Heart right ventricle (tissue), 16 donors: ENCODE measurements around the gene FPR1. TPM values are rescaled to one million over a fixed set of nuclear protein-coding genes. Genes with fewer than 3 reads are reported as not detected.

Experiments used
- ATAC-seq, 8 donors: fragments of 200-7000 bp; cut with Tn5 transposase; one replicate each; pipeline ENCODE4 v1.9.1; 2020; ENCODE audit warnings: mild to moderate bottlenecking in 8 of 8, moderate library complexity in 8 of 8, moderate number of reproducible peaks in 1 of 8
- DNase-seq, 2 donors: peaks; one replicate each; pipeline ENCODE4 v3.0.0-alpha.2; 2020
- H3K27ac ChIP-seq, 10 donors: fragments of 200-600 bp; sonication (generic) in 2 of 10; one replicate each; pipeline versions ENCODE4 v1.5.0 to v1.8.0; 2020 to 2022; ENCODE audit warnings: mild to moderate bottlenecking in 3 of 10
- H3K27me3 ChIP-seq, 7 donors: fragments of 200-600 bp; one replicate each; pipeline ENCODE4 v1.8.0; 2021 to 2022; ENCODE audit warnings: mild to moderate bottlenecking in 2 of 7
- H3K36me3 ChIP-seq, 9 donors: fragments of 200-600 bp; sonication (generic) in 1 of 9; one replicate each; pipeline versions ENCODE4 v1.5.0 to v1.8.0; 2020 to 2022; ENCODE audit warnings: mild to moderate bottlenecking in 2 of 9
- H3K4me1 ChIP-seq, 9 donors: fragments of 200-600 bp; sonication (generic) in 1 of 9; one replicate each; pipeline versions ENCODE4 v1.5.0 to v1.8.0; 2020 to 2022; ENCODE audit warnings: mild to moderate bottlenecking in 4 of 9
- H3K4me3 ChIP-seq, 10 donors: fragments of 200-600 bp; sonication (generic) in 2 of 10; one replicate each; pipeline versions ENCODE4 v1.5.0 to v1.8.0; 2020 to 2022; ENCODE audit warnings: mild to moderate bottlenecking in 7 of 10, moderate library complexity in 2 of 10
- H3K9me3 ChIP-seq, 11 donors: fragments of 200-600 bp in 10 of 11; sonication (generic) in 2 of 11; one replicate each; pipeline versions ENCODE4 v1.5.0 to v1.8.0; 2013 to 2022; ENCODE audit warnings: mild to moderate bottlenecking in 2 of 11, control low read depth in 1 of 11, moderate library complexity in 1 of 11
- WGBS, 2 donors: extraction: QIAGEN DNeasy Blood & Tissue Kit; methylation state at CpG; one replicate each; pipeline ENCODE4 v1.1.7; 2013; ENCODE audit warnings: inconsistent platforms in 1 of 2; 5-methylcytosine and 5-hydroxymethylcytosine counted together
- intact Hi-C, 10 donors: fragments of 100-400 bp; cut with DNase I; formaldehyde crosslinking; loops; one replicate each; pipeline versions ENCODE4 v1.11.1 to v1.14.2; 2022
- polyA plus RNA-seq, 2 donors: library from polyadenylated mRNA; stranded (reverse); fragments of 200-250 nt; gene quantifications; one replicate each; pipeline ENCODE4 v1.2.3, GENCODE V29; 2013
- total RNA-seq, 10 donors: library from RNA; stranded (reverse); fragmentation: NEBNext Ultra II Directional in 3 of 10; extraction: Animal tissue kit (Norgen Biotek cat#: 25700) in 3 of 10; gene quantifications; one replicate each; pipeline versions ENCODE4 v1.2.1 to v1.2.4, GENCODE V29; 2021 to 2023
- TF ChIP-seq, protein P1 (sequence below), 9 donors: fragments of 200-600 bp; sonication (generic) in 2 of 9; IDR thresholded peaks; one replicate each; pipeline versions ENCODE4 v1.5.0 to v1.8.0; 2021 to 2022; ENCODE audit warnings: antibody characterized with exemption in 9 of 9, mild to moderate bottlenecking in 5 of 9, moderate library complexity in 1 of 9
- donor health status: Arrhythmogenic right ventricular cardiomyopathy.
- donor health status: ischemic (EF 13 %, LVEDD 7.1; RV severe dilation, severe dysfunction).
- donor health status: healthy with polysubstance abuse.
- donor health status: DM: no; HTN: yes; CAD: no.
- donor health status: DM: no; HTN: no; CAD: no.
- donor health status: ischemic (EF 25% LVEDD 6.9; RV normal size, moderate dysfunction).
- donor health status: ischemic (EF 25% LVEDD 5.7; RV mildly dilated, moderate dysfunction).
- donor health status: healthy.
- donor health status: DM: yes; HTN: yes; CAD: no.
- donor health status: Ischemic cardiomyopathy.
- donor health status: ischemic (EF 35%, LVEDD 5.7; RV mildly dilated, moderate dysfunction).
- donor health status: nonischemic (EF 11% LVEDD 7.7; RV severe dilation, severe dysfunction).
- donor health status: DM: yes; HTN: yes; CAD: no.
- donor health status: PGD.
- donor health status: ischemic (EF 29% LVEDD 5.4; RV normal size, mild dysfunction).
- donor health status: nonischemic (EF 23%, LVEDD 6.1; RV moderate dilation, normal function).

The FPR1 gene
- total and polyA plus RNA-seq, 12 donors: 0.95 to 16.9 (median 3.8) TPM

DNA sequence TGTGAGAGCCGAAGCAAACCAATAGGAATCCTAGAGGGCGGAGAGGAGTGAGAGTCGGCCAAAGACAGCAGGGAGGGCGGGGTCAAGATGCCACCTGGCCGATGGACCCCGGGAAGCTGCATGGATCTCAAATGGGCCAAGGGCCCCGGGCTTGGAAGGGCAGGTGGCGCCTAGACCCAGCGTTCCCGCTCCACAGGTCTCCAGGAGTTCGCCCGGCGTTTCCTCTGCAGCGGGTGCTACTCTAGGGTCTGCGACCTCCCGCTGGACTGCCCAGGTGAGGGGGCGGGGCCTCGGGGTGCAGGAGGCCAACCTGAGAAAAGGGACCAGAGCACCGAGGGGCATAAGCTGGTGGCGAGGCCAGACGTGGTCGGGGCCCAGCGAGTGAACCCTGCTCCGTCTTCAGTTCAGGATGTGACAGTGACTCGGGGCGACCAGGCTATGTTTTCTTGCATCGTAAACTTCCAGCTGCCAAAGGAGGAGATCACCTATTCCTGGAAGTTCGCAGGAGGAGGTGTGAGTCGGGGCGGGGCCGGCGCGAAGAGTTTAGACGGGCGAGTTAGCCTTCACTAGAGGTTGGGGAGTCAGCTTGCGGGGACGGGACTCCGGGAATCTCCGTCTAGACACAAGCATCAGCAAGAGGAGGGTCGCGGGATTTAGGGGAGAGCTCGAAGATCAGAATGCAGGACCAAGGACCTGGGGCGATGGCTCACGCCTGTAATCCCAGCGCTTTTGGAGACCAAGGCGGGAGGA is 48.7 kb downstream of the FPR1 start:
- peak overlapping the region in 9 of 10 donors; percentile 76 to 97 (median 90) for H3K27ac ChIP-seq
- H3K4me1 ChIP-seq: peaks cover 0 to 37% (median 28%) of the 10 kb centered on the region in 9 donors
- whole genome bisulfite sequencing, 2 donors: 52 to 61% methylated on average over 44 to 46 of the region's 46 CpGs
- peak; percentile 33 to 34 for DNase-seq
- H3K9me3 ChIP-seq: no peaks in the 10 kb centered on the region
- H3K4me3 ChIP-seq: peak overlapping the region in 8 of 10 donors; percentile 41 to 78 (median 64)
- H3K36me3 ChIP-seq: peaks cover 0 to 72% (median 17%) of the 10 kb centered on the region in 9 donors
- peak in 4 of 8 donors; percentile 0 to 12 (median 2) for ATAC-seq
- TF ChIP-seq, protein P1, sequence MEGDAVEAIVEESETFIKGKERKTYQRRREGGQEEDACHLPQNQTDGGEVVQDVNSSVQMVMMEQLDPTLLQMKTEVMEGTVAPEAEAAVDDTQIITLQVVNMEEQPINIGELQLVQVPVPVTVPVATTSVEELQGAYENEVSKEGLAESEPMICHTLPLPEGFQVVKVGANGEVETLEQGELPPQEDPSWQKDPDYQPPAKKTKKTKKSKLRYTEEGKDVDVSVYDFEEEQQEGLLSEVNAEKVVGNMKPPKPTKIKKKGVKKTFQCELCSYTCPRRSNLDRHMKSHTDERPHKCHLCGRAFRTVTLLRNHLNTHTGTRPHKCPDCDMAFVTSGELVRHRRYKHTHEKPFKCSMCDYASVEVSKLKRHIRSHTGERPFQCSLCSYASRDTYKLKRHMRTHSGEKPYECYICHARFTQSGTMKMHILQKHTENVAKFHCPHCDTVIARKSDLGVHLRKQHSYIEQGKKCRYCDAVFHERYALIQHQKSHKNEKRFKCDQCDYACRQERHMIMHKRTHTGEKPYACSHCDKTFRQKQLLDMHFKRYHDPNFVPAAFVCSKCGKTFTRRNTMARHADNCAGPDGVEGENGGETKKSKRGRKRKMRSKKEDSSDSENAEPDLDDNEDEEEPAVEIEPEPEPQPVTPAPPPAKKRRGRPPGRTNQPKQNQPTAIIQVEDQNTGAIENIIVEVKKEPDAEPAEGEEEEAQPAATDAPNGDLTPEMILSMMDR (IDR thresholded peaks at IDR 0.05): no peak
- peaks cover 0 to 11% (median 0%) of the 10 kb centered on the region in 7 donors for H3K27me3 ChIP-seq
- intact Hi-C loops: loop anchor here in 1 of 10 donors (10.0 kb wide), 1 partner anchor 102 kb away; no protein-coding TSS in a partner anchor

DNA sequence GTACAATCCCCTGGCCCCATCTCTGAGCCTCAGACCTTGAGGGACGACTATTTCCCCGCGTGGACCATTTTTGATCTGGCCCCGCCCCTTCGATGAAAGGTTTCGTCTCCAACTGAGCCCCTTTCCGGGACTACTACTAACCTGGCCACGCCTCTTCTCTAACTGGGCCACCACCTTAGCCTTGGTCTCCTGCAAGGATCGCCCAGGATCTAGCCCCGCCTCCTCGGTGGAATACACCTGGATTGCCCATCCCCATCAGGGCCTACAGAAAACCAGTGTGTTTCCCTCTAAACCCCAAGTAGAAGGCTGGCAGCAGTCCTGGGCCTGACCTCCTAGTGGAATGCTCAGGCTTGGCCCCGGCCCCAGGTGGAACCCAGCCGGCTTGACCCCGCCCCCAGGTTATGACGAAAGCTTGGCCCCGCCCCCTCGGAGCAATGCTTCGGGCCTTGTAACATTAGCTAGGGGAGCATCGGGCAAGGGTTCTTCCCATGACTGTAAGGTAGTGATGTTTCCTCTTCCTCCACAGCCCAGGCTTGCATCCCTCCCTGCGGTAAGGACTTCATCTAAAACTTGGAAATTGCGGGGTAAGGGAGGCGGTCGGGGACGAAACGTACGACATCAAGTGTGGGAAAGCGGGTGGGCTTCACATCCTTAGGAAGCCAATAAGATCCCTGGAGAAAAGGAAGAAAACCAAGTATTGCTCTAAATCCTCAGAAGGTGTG is 49.4 kb downstream of the FPR1 start:
- H3K4me3 ChIP-seq: peak overlapping the region in 1 of 10 donors; percentile 65
- TF ChIP-seq, protein P1 (IDR thresholded peaks at IDR 0.05): no peak
- intact Hi-C loops: loop anchor here in 1 of 10 donors (10.0 kb wide), 1 partner anchor 103 kb away; no protein-coding TSS in a partner anchor
- H3K4me1 ChIP-seq: peaks cover 0 to 37% (median 28%) of the 10 kb centered on the region in 9 donors
- peak overlapping the region in 7 of 10 donors; percentile 5 to 97 (median 41) for H3K27ac ChIP-seq
- H3K36me3 ChIP-seq: peaks cover 0 to 72% (median 20%) of the 10 kb centered on the region in 9 donors
- WGBS, 2 donors: 39 to 47% methylated on average over 27 of the region's 27 CpGs
- no peaks in the 10 kb centered on the region for H3K9me3 ChIP-seq
- H3K27me3 ChIP-seq: peaks cover 0 to 11% (median 0%) of the 10 kb centered on the region in 7 donors
- ATAC-seq: peak in 6 of 8 donors; percentile 3 to 38 (median 35)
- peak; percentile 67 to 82 for DNase-seq

DNA sequence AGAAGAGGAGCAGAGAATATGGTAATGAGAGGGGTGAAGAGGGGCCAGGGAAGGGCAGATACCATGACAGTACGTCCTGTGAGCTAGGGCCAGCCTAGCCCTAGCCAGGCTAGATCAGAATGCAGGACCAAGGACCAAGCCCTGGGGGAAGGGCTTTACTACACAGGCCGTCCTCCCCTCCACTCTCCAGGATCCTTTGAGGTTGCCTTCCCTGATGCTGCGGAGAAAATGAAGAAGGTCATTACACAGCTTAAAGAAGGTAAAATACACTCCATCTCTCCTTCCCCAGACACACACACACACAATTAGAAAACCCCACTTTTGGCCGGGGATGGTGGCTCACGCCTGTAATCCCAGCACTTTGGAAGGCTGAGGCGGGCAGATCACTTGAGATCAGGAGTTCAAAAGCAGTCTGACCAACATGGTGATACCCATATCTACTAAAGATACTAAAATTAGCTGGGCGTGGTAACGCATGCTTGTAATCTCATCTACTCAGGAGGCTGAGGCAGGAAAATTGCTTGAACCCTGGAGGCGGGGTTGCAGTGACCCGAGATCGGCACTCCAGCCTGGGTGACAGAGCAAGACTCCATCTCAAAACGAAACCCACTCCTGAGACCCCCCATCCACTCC is 50.1 kb downstream of the FPR1 start:
- TF ChIP-seq, protein P1 (IDR thresholded peaks at IDR 0.05): no peak
- Histone ChIP-seq H3K9me3 (no peaks in the 10 kb centered on the region), H3K36me3 (peaks cover 0 to 72% (median 15%) of the 10 kb centered on the region in 9 donors), H3K4me1 (peaks cover 0 to 37% (median 28%) of the 10 kb centered on the region in 9 donors), H3K27ac (peak overlapping the region in 4 of 10 donors; percentile 22 to 41 (median 38)), H3K4me3 (no peak overlapping the region), H3K27me3 (peaks cover 0 to 11% (median 0%) of the 10 kb centered on the region in 7 donors)
- ATAC-seq (no peak), DNase-seq (no peak)
- 61 to 63% methylated on average over 12 of the region's 12 CpGs for WGBS, 2 donors
- intact Hi-C loops: loop anchor here in 1 of 10 donors (10.0 kb wide), 1 partner anchor 103 kb away; no protein-coding TSS in a partner anchor

DNA sequence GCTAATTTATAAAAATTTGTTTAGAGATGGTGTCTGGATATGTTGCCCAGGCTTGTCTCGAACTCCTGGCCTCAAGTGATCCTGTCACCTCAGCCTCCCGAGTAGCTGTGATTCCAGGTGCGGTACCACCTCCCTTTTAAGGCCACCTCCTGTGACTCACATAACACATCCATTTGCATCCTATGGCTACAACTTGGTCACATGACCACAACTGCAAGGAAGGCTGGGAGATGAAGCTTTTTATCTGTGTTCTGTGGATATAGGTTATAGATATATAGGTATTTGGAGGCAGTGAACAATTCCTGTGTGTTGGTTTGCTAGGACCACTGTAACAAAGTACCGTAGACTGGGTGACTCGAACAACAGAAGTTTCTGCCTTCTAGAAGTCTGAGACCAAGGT is 52.5 kb downstream of the FPR1 start:
- H3K36me3 ChIP-seq: peaks cover 0 to 79% (median 19%) of the 10 kb centered on the region in 9 donors
- no peak for ATAC-seq
- intact Hi-C loops: no loop called here

More for the DNA sequence above, 52.5 kb downstream of the FPR1 start:
- WGBS, 2 donors: 93 to 94% methylated on average over 5 of the region's 5 CpGs
- Histone ChIP-seq H3K9me3 (no peaks in the 10 kb centered on the region), H3K4me1 (peaks cover 0 to 31% (median 15%) of the 10 kb centered on the region in 9 donors), H3K4me3 (no peak overlapping the region), H3K27me3 (peaks cover 0 to 11% (median 0%) of the 10 kb centered on the region in 7 donors), H3K27ac (no peak overlapping the region)
- no peak for DNase-seq
- TF ChIP-seq, protein P1 (IDR thresholded peaks at IDR 0.05): no peak
